Ishikawa (cell line): ENCODE results near the gene RAPGEF2.
A peak's percentile ranks its signal among the peaks of the same experiment; 100 is the strongest.

ENCODE experiments used
- CEBPB ChIP-seq: IDR thresholded peaks from 2 replicates; pipeline ENCODE4 v1.6.1; 2012
- CREB1 ChIP-seq: IDR thresholded peaks from 2 replicates; pipeline ENCODE4 v1.6.1; 2012; ENCODE audit warnings: low read depth
- EGR1 ChIP-seq: IDR thresholded peaks from 2 replicates; pipeline ENCODE4 v1.6.1; 2012
- EP300 ChIP-seq: IDR thresholded peaks from 2 replicates; pipeline ENCODE4 v1.6.1; 2012; ENCODE audit warnings: borderline replicate concordance
- FOXM1 ChIP-seq: IDR thresholded peaks from 2 replicates; pipeline ENCODE4 v1.6.1; 2012; ENCODE audit warnings: low read depth, borderline replicate concordance
- MAX ChIP-seq: IDR thresholded peaks from 2 replicates; pipeline ENCODE4 v1.6.1; 2012
- NFIC ChIP-seq: IDR thresholded peaks from 2 replicates; pipeline ENCODE4 v1.6.1; 2012
- RAD21 ChIP-seq: IDR thresholded peaks from 2 replicates; pipeline ENCODE4 v1.6.1; 2012; ENCODE audit warnings: low read depth
- REST ChIP-seq: IDR thresholded peaks from 2 replicates; pipeline ENCODE4 v1.6.1; 2012; ENCODE audit warnings: low read depth, mild to moderate bottlenecking
- TAF1 ChIP-seq: IDR thresholded peaks from 2 replicates; pipeline ENCODE4 v1.6.1; 2012; ENCODE audit warnings: low read depth, mild to moderate bottlenecking
- TCF12 ChIP-seq: IDR thresholded peaks from 2 replicates; pipeline ENCODE4 v1.6.1; 2012; ENCODE audit warnings: low read depth
- TEAD4 ChIP-seq: IDR thresholded peaks from 2 replicates; pipeline ENCODE4 v1.6.1; 2012
- USF1 ChIP-seq: IDR thresholded peaks from 2 replicates; pipeline ENCODE4 v1.6.1; 2012
- YY1 ChIP-seq: IDR thresholded peaks from 2 replicates; pipeline ENCODE4 v1.6.1; 2012; ENCODE audit warnings: low read depth
- ZBTB7A ChIP-seq: IDR thresholded peaks from 2 replicates; pipeline ENCODE4 v1.6.1; 2012; ENCODE audit warnings: low read depth

RAPGEF2 gene

GRCh38 chr4:159229164-159229563, 126.3 kb downstream of the RAPGEF2 start:
- TF ChIP-seq EGR1 (no peak), TEAD4 (peak; percentile 85)

- TF ChIP-seq MAX (no peak), CEBPB (no peak), FOXM1 (no peak), YY1 (no peak), CREB1 (no peak), EGR1 (no peak), ZBTB7A (no peak), TEAD4 (no peak), USF1 (no peak), TCF12 (no peak), RAD21 (no peak), EP300 (no peak), REST (no peak), NFIC (no peak), TAF1 (no peak)
These were observed 129.7 kb downstream of the RAPGEF2 start for GRCh38 chr4:159232465-159233106.

GRCh38 chr4:159235779-159236368, 133.0 kb downstream of the RAPGEF2 start:
- TF ChIP-seq CREB1 = no peak
- no peak for TF ChIP-seq YY1
- TF ChIP-seq TCF12 = no peak
- no peak for TF ChIP-seq CEBPB
- no peak for TF ChIP-seq USF1
- no peak for TF ChIP-seq RAD21
- no peak for TF ChIP-seq TEAD4
- TF ChIP-seq EGR1 = no peak
- TF ChIP-seq NFIC = no peak
- no peak for TF ChIP-seq TAF1
- TF ChIP-seq MAX = no peak
- TF ChIP-seq FOXM1 = no peak

GRCh38 chr4:159237975-159238374, 135.1 kb downstream of the RAPGEF2 start:
- no peak for TF ChIP-seq FOXM1
- TF ChIP-seq RAD21 = no peak
- no peak for TF ChIP-seq NFIC
- no peak for TF ChIP-seq TCF12
- no peak for TF ChIP-seq CREB1
- no peak for TF ChIP-seq REST
- TF ChIP-seq TEAD4 = no peak
- no peak for TF ChIP-seq ZBTB7A
- TF ChIP-seq EP300 = no peak
- no peak for TF ChIP-seq CEBPB
- TF ChIP-seq EGR1 = no peak
- TF ChIP-seq MAX = no peak
- TF ChIP-seq USF1 = no peak
- no peak for TF ChIP-seq TAF1
- TF ChIP-seq YY1 = no peak

GRCh38 chr4:159238631-159239030, 135.8 kb downstream of the RAPGEF2 start:
- TF ChIP-seq ZBTB7A = no peak
- peak; percentile 79 for TF ChIP-seq NFIC
- TF ChIP-seq RAD21 = no peak
- TF ChIP-seq REST = no peak
